Neural cell (in vitro differentiated cells): Measurements from ENCODE around the gene FMR1. TPM values are rescaled to one million over a fixed set of nuclear protein-coding genes. Genes with fewer than 3 reads are reported as not detected.

Source experiments
- H2AFZ ChIP-seq: fragments of 200-600, 300-800 bp; sonication (generic), shearing (Covaris generic); 2 replicates; pipeline ENCODE4 v1.6.0; 2014; ENCODE audit warnings: low read depth, mild to moderate bottlenecking, antibody characterized with exemption, low read length, moderate library complexity
- H3F3A ChIP-seq: fragments of 200-600 bp; shearing (Covaris generic); 2 replicates; pipeline ENCODE4 v1.6.1; 2016; ENCODE audit warnings: mild to moderate bottlenecking, moderate library complexity, mixed read lengths, antibody characterized with exemption, low read length; ENCODE audit not compliant: insufficient read depth, poor library complexity, severe bottlenecking
- H3K27ac ChIP-seq: fragments of 200-600, 300-800 bp; sonication (generic), shearing (Covaris generic); 2 replicates; pipeline ENCODE4 v1.5.1; 2014; ENCODE audit warnings: mild to moderate bottlenecking, low read length, moderate library complexity
- H3K27me3 ChIP-seq: fragments of 300-800, 200-600 bp; sonication (generic), shearing (Covaris generic); 2 replicates; pipeline ENCODE4 v1.6.0; 2014; ENCODE audit warnings: mild to moderate bottlenecking, low read depth, low read length, moderate library complexity; ENCODE audit not compliant: insufficient read depth
- H3K36me3 ChIP-seq: fragments of 300-800, 200-600 bp; sonication (generic), shearing (Covaris generic); 2 replicates; pipeline ENCODE4 v1.5.1; 2014; ENCODE audit warnings: mild to moderate bottlenecking, antibody characterized with exemption, low read length, moderate library complexity; ENCODE audit not compliant: insufficient read depth
- H3K4me2 ChIP-seq: fragments of 300-800, 200-600 bp; sonication (generic), shearing (Covaris generic); 2 replicates; pipeline ENCODE4 v1.6.0; 2014; ENCODE audit warnings: mild to moderate bottlenecking, low read length
- H3K4me3 ChIP-seq: fragments of 300-800, 200-600 bp; sonication (generic), shearing (Covaris generic); 2 replicates; pipeline ENCODE4 v1.5.1; 2014; ENCODE audit warnings: mild to moderate bottlenecking, low read length, moderate library complexity
- H3K79me2 ChIP-seq: fragments of 200-600 bp; shearing (Covaris generic); replicated peaks from 2 replicates; pipeline ENCODE4 v1.6.0; 2014; ENCODE audit warnings: mild to moderate bottlenecking, low read length, moderate library complexity; ENCODE audit not compliant: insufficient read depth
- H3K9ac ChIP-seq: fragments of 300-800, 200-600 bp; sonication (generic), shearing (Covaris generic); 2 replicates; pipeline ENCODE4 v1.6.1; 2016; ENCODE audit warnings: mild to moderate bottlenecking, low read length, mixed read lengths
- H3K9me2 ChIP-seq: fragments of 200-600 bp; shearing (Covaris generic); 2 replicates; pipeline ENCODE4 v1.6.1; 2016; ENCODE audit warnings: mild to moderate bottlenecking, low read length, mixed read lengths; ENCODE audit not compliant: insufficient read depth
- H3K9me3 ChIP-seq: fragments of 200-600, 300-800 bp; sonication (generic), shearing (Covaris generic); 2 replicates; pipeline ENCODE4 v1.6.1; 2016; ENCODE audit warnings: mild to moderate bottlenecking, mixed run types, low read length, moderate library complexity, mixed read lengths
- H4K20me1 ChIP-seq: fragments of 200-600 bp; shearing (Covaris generic); 2 replicates; pipeline ENCODE4 v1.6.1; 2016; ENCODE audit warnings: mild to moderate bottlenecking, mixed run types; ENCODE audit not compliant: insufficient read depth
- CTCF ChIP-seq: fragments of 450-650 bp; IDR thresholded peaks from 2 replicates; pipeline ENCODE4 v1.5.1; 2014; ENCODE audit warnings: antibody characterized with exemption, mild to moderate bottlenecking, moderate library complexity; ENCODE audit not compliant: poor library complexity, severe bottlenecking
- EP300 ChIP-seq: fragments of 450-650 bp; conservative IDR thresholded peaks from 2 replicates; pipeline ENCODE4 v1.6.1; 2014; ENCODE audit warnings: antibody characterized with exemption, mild to moderate bottlenecking, moderate library complexity; ENCODE audit not compliant: poor library complexity, severe bottlenecking
- EZH2 ChIP-seq: fragments of 200-600, 300-800 bp; shearing (Covaris generic), sonication (generic); IDR thresholded peaks from 2 replicates; pipeline ENCODE4 v1.6.1; 2014; ENCODE audit warnings: antibody characterized with exemption, low read length, borderline replicate concordance, mild to moderate bottlenecking; ENCODE audit not compliant: insufficient read depth, poor library complexity, severe bottlenecking
- MXI1 ChIP-seq: fragments of 450-650 bp; conservative IDR thresholded peaks from 2 replicates; pipeline ENCODE4 v1.6.1; 2014; ENCODE audit warnings: antibody characterized with exemption, mild to moderate bottlenecking; ENCODE audit not compliant: poor library complexity, severe bottlenecking
- POLR2AphosphoS5 ChIP-seq: IDR thresholded peaks from 2 replicates; pipeline ENCODE4 v1.6.1; 2012
- RAD21 ChIP-seq: fragments of 450-650 bp; conservative IDR thresholded peaks from 2 replicates; pipeline ENCODE4 v1.6.1; 2014; ENCODE audit warnings: antibody characterized with exemption, mild to moderate bottlenecking, moderate library complexity
- REST ChIP-seq: IDR thresholded peaks from 2 replicates; pipeline ENCODE4 v1.6.1; 2012; ENCODE audit warnings: borderline replicate concordance
- SMC3 ChIP-seq: fragments of 450-650 bp; conservative IDR thresholded peaks from 2 replicates; pipeline ENCODE4 v1.6.1; 2014; ENCODE audit warnings: antibody characterized with exemption, mild to moderate bottlenecking, moderate library complexity; ENCODE audit not compliant: poor library complexity
- TAF1 ChIP-seq: IDR thresholded peaks from 2 replicates; pipeline ENCODE4 v1.6.1; 2012; ENCODE audit warnings: low read depth
- polyA plus RNA-seq: library from polyadenylated mRNA; depleted of rRNA; stranded (reverse); fragments of >200 nt; gene quantifications from 2 replicates; pipeline ENCODE4 v1.2.3, GENCODE V29; 2014

The FMR1 gene
- polyA plus RNA-seq, 1 donor from 2014 or later = 70.8 TPM

GRCh38 chrX:147933815-147934214, 22.1 kb downstream of the FMR1 start:
- no peak overlapping the region for H3K4me2 ChIP-seq
- H3K9ac ChIP-seq = no peak overlapping the region
- no peak overlapping the region for H2AFZ ChIP-seq
- H3K79me2 ChIP-seq = no peaks in the 10 kb centered on the region
- no peak for TF ChIP-seq SMC3
- no peak for TF ChIP-seq EZH2
- no peak for TF ChIP-seq CTCF
- no peak for TF ChIP-seq REST
- no peak for TF ChIP-seq POLR2AphosphoS5
- TF ChIP-seq RAD21 = no peak
- no peaks in the 10 kb centered on the region for H3K9me2 ChIP-seq
- H3K4me3 ChIP-seq = no peak overlapping the region
- no peaks in the 10 kb centered on the region for H3K27me3 ChIP-seq
- no peaks in the 10 kb centered on the region for H3F3A ChIP-seq
- no peaks in the 10 kb centered on the region for H4K20me1 ChIP-seq
- H3K9me3 ChIP-seq = no peaks in the 10 kb centered on the region
- no peaks in the 10 kb centered on the region for H3K36me3 ChIP-seq
- H3K27ac ChIP-seq = no peak overlapping the region

GRCh38 chrX:147935156-147935758, 23.5 kb downstream of the FMR1 start:
- H3K9me2 ChIP-seq = no peaks in the 10 kb centered on the region
- H4K20me1 ChIP-seq = no peaks in the 10 kb centered on the region
- TF ChIP-seq REST = no peak
- no peak for TF ChIP-seq SMC3
- no peak for TF ChIP-seq TAF1
- no peak for TF ChIP-seq POLR2AphosphoS5
- no peak for TF ChIP-seq RAD21
- no peak for TF ChIP-seq EP300
- TF ChIP-seq MXI1 = no peak
- no peak for TF ChIP-seq EZH2
- H3K9me3 ChIP-seq = no peaks in the 10 kb centered on the region
- H3K27ac ChIP-seq = no peak overlapping the region
- H3K4me3 ChIP-seq = no peak overlapping the region
- no peak overlapping the region for H3K4me2 ChIP-seq
- no peaks in the 10 kb centered on the region for H3F3A ChIP-seq
- H3K36me3 ChIP-seq = no peaks in the 10 kb centered on the region
- no peak overlapping the region for H3K9ac ChIP-seq
- no peaks in the 10 kb centered on the region for H3K27me3 ChIP-seq
- no peaks in the 10 kb centered on the region for H3K79me2 ChIP-seq
- H2AFZ ChIP-seq = no peak overlapping the region
